HEK293 (cell line): Measurements from ENCODE around the gene TTC22.

ENCODE experiments used
- CTCF ChIA-PET: fragments of 350-600 bp; formaldehyde crosslinking; extraction: SDS; loops from one replicate; lab custom pipeline; 2021; ENCODE audit warnings: antibody characterized with exemption; lab: Yijun Ruan, JAX
- POLR2A ChIA-PET: fragments of 300-600 bp; formaldehyde crosslinking; extraction: SDS; loops from one replicate; lab custom pipeline; 2020; ENCODE audit warnings: antibody characterized with exemption, inconsistent platforms; lab: Yijun Ruan, JAX
- H3K27ac ChIP-seq: fragments of 200-500 bp; sonication (Bioruptor generic); 2 replicates; pipeline ENCODE4 v1.5.1; 2014; ENCODE audit warnings: low read depth, low read length, control low read depth, inconsistent platforms; ENCODE audit errors: extremely low read depth
- H3K36me3 ChIP-seq, 2 experiments: fragments of 200-500 bp in 1 of 2; sonication (Bioruptor generic) in 1 of 2; 1 replicate in 1 of 2; 2 replicates in 1 of 2; pipeline ENCODE4 v1.5.1; 2014 to 2017; ENCODE audit warnings: inconsistent platforms in 2 of 2, low read length in 2 of 2; ENCODE audit not compliant: control insufficient read depth in 2 of 2, insufficient read depth in 1 of 2
- H3K4me1 ChIP-seq: fragments of 200-500 bp; sonication (Bioruptor generic); 2 replicates; pipeline ENCODE4 v1.5.1; 2014; ENCODE audit warnings: mild to moderate bottlenecking, low read length, inconsistent platforms; ENCODE audit not compliant: control insufficient read depth, insufficient read depth
- H3K4me3 ChIP-seq: 2 replicates; pipeline ENCODE4 v1.5.1; 2011; ENCODE audit warnings: low read depth, mild to moderate bottlenecking, control low read depth, low read length, moderate library complexity
- H3K9me3 ChIP-seq: fragments of 200-500 bp; sonication (Bioruptor generic); 2 replicates; pipeline ENCODE4 v1.5.1; 2014; ENCODE audit warnings: low read depth, low read length, inconsistent platforms; ENCODE audit not compliant: control insufficient read depth, insufficient read depth
- GLI2 ChIP-seq: fragments of 450-650 bp; formaldehyde crosslinking; IDR thresholded peaks from 2 replicates; pipeline ENCODE4; 2017; ENCODE audit warnings: missing biosample characterization, missing genetic modification characterization, low read depth, borderline replicate concordance
- HOXA7 ChIP-seq: sonication (generic); formaldehyde crosslinking; IDR thresholded peaks from 2 replicates; pipeline ENCODE4 v1.8.1; 2022; ENCODE audit warnings: missing genetic modification reagents, borderline replicate concordance
- IKZF3 ChIP-seq: fragments of 450-650 bp; IDR thresholded peaks from 2 replicates; pipeline ENCODE4 v1.5.0; 2018; ENCODE audit warnings: missing biosample characterization, mild to moderate bottlenecking, missing genetic modification characterization, moderate library complexity
- KLF16 ChIP-seq: fragments of 450-650 bp; formaldehyde crosslinking; IDR thresholded peaks from 2 replicates; pipeline ENCODE4 v1.5.1; 2017; ENCODE audit warnings: missing biosample characterization, missing genetic modification characterization
- MZF1 ChIP-seq: fragments of 450-650 bp; formaldehyde crosslinking; IDR thresholded peaks from 2 replicates; pipeline ENCODE4 v1.5.1; 2017; ENCODE audit warnings: missing biosample characterization, missing genetic modification characterization, borderline replicate concordance
- PRDM1 ChIP-seq: fragments of 450-650 bp; formaldehyde crosslinking; IDR thresholded peaks from 2 replicates; pipeline ENCODE4; 2016; ENCODE audit warnings: missing biosample characterization, missing genetic modification characterization
- SP3 ChIP-seq: fragments of 450-650 bp; formaldehyde crosslinking; IDR thresholded peaks from 2 replicates; pipeline ENCODE4 v1.5.1; 2016; ENCODE audit warnings: missing biosample characterization, missing genetic modification characterization
- TRIM28 ChIP-seq: IDR thresholded peaks from 2 replicates; pipeline ENCODE4 v1.6.1; 2011; ENCODE audit warnings: low read length, control low read depth, borderline replicate concordance
- YY1 ChIP-seq: fragments of 450-650 bp; formaldehyde crosslinking; IDR thresholded peaks from 2 replicates; pipeline ENCODE4 v1.5.1; 2018; ENCODE audit warnings: missing biosample characterization, missing genetic modification characterization
- ZBTB48 ChIP-seq: fragments of 450-650 bp; formaldehyde crosslinking; IDR thresholded peaks from 2 replicates; pipeline ENCODE4 v1.5.1; 2016; ENCODE audit warnings: missing biosample characterization, missing genetic modification characterization
- ZFP3 ChIP-seq: fragments of 450-650 bp; formaldehyde crosslinking; IDR thresholded peaks from 2 replicates; pipeline ENCODE4 v1.5.1; 2016; ENCODE audit warnings: low read depth, missing biosample characterization, missing genetic modification characterization
- ZNF121 ChIP-seq: fragments of 450-650 bp; formaldehyde crosslinking; IDR thresholded peaks from 2 replicates; pipeline ENCODE4 v1.5.1; 2016; ENCODE audit warnings: missing biosample characterization, missing genetic modification characterization
- ZNF138 ChIP-seq: fragments of 450-650 bp; formaldehyde crosslinking; IDR thresholded peaks from 2 replicates; pipeline ENCODE4 v1.5.1; 2016; ENCODE audit warnings: missing biosample characterization, missing genetic modification characterization, borderline replicate concordance
- ZNF266 ChIP-seq: fragments of 450-650 bp; formaldehyde crosslinking; IDR thresholded peaks from 2 replicates; pipeline ENCODE4 v1.5.1; 2016; ENCODE audit warnings: missing biosample characterization, missing genetic modification characterization, low read depth
- ZNF324 ChIP-seq: fragments of 450-650 bp; formaldehyde crosslinking; IDR thresholded peaks from 2 replicates; pipeline ENCODE4 v1.5.1; 2016; ENCODE audit warnings: missing biosample characterization, missing genetic modification characterization
- ZNF394 ChIP-seq: fragments of 450-650 bp; formaldehyde crosslinking; IDR thresholded peaks from 2 replicates; pipeline ENCODE4 v1.5.1; 2016; ENCODE audit warnings: missing biosample characterization, missing genetic modification characterization, mild to moderate bottlenecking, moderate library complexity, borderline replicate concordance
- ZNF416 ChIP-seq: fragments of 450-650 bp; formaldehyde crosslinking; IDR thresholded peaks from 2 replicates; pipeline ENCODE4 v1.5.1; 2016; ENCODE audit warnings: missing biosample characterization, missing genetic modification characterization
- ZNF501 ChIP-seq: fragments of 450-650 bp; formaldehyde crosslinking; IDR thresholded peaks from 2 replicates; pipeline ENCODE4 v1.5.1; 2016; ENCODE audit warnings: missing biosample characterization, missing genetic modification characterization
- ZNF510 ChIP-seq: fragments of 450-650 bp; formaldehyde crosslinking; IDR thresholded peaks from 2 replicates; pipeline ENCODE4 v1.5.1; 2018; ENCODE audit warnings: mild to moderate bottlenecking, missing genetic modification characterization, missing biosample characterization; ENCODE audit not compliant: insufficient replicate concordance
- ZNF623 ChIP-seq: fragments of 450-650 bp; formaldehyde crosslinking; IDR thresholded peaks from 2 replicates; pipeline ENCODE4 v1.5.1; 2016; ENCODE audit warnings: missing biosample characterization, missing genetic modification characterization
- ZNF670 ChIP-seq: fragments of 450-650 bp; formaldehyde crosslinking; IDR thresholded peaks from 2 replicates; pipeline ENCODE4 v1.5.1; 2016; ENCODE audit warnings: missing biosample characterization, missing genetic modification characterization, low read depth
- ZNF707 ChIP-seq: fragments of 450-650 bp; formaldehyde crosslinking; IDR thresholded peaks from 2 replicates; pipeline ENCODE4 v1.5.1; 2016; ENCODE audit warnings: missing biosample characterization, missing genetic modification characterization
- ZNF747 ChIP-seq: fragments of 450-650 bp; formaldehyde crosslinking; IDR thresholded peaks from 2 replicates; pipeline ENCODE4 v1.5.1; 2016; ENCODE audit warnings: missing biosample characterization, missing genetic modification characterization
- ZNF830 ChIP-seq: fragments of 450-650 bp; IDR thresholded peaks from 2 replicates; pipeline ENCODE4 v1.5.0; 2018; ENCODE audit warnings: missing biosample characterization, missing genetic modification characterization, low read depth, mild to moderate bottlenecking, moderate library complexity
- TF ChIP-seq, protein P1 (sequence below): fragments of 450-650 bp; formaldehyde crosslinking; IDR thresholded peaks from 2 replicates; pipeline ENCODE4 v1.5.1; 2016; ENCODE audit warnings: missing biosample characterization, missing genetic modification characterization

TTC22 gene

DNA sequence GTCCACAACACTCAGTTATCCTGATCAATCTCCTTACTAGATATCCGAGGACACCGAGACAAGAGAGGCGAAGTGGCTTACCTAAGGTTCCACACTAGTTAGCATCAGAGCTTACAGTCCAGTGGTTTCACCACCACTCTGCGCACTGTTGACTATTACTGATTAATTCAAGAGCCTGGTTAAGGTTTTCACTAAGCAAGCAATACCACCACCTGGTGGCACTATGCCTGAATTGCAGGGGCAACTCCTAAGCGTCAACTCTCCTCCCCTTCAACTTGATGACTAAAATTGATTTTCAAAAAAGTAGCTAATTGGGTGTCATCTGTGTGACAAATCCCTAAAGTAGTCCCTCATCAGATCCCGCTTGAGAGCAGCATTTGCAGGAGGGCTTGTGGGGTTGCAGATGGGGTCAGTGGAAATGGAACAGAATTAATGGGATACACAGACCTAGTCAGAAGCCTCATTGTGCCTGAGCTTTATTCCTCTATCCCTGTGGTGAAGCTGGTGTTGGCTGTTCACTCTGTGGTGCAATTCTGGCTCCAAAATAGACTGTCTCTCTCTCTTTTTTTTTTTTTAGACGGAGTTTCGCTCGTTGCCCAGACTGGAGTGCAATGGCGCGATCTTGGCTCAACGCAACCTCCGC lies 9.1 kb downstream of the TTC22 start (continued):
- TF ChIP-seq TRIM28 (peak; percentile 21; the same call in 1 of the 2 replicates), SP3 (no peak), ZBTB48 (no peak), ZNF138 (tag by site-specific recombination) (no peak), ZNF394 (tag by site-specific recombination) (no peak)

DNA sequence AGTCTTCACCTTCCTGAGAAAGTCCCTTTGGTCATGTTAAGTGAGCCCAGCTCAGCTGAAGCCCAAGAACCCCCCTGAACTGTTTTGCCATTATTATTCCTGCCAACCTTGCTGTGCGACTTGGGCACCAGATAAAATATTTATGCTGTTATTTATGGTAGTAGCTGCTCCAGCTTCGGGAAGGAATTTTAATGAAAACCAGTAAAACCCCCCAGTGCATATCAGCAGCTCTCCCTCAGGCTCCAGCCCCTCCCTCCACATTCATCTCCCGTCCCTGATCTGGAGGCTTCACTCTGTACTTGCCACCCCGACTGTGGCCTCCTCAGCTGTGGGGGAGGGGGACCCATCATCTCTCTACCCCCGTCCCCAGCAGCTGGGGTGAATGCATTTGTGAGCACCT lies 12.7 kb downstream of the TTC22 start:
- ChIA-PET CTCF (interaction anchor here (0.7 kb wide), 1 partner anchor 21 kb away, joined by 3 read pairs; no protein-coding TSS in a partner anchor), POLR2A (no interaction called here)
- H3K36me3 ChIP-seq, result no peaks in the 10 kb centered on the region
- no peaks in the 10 kb centered on the region for H3K9me3 ChIP-seq
- TF ChIP-seq, protein P1, sequence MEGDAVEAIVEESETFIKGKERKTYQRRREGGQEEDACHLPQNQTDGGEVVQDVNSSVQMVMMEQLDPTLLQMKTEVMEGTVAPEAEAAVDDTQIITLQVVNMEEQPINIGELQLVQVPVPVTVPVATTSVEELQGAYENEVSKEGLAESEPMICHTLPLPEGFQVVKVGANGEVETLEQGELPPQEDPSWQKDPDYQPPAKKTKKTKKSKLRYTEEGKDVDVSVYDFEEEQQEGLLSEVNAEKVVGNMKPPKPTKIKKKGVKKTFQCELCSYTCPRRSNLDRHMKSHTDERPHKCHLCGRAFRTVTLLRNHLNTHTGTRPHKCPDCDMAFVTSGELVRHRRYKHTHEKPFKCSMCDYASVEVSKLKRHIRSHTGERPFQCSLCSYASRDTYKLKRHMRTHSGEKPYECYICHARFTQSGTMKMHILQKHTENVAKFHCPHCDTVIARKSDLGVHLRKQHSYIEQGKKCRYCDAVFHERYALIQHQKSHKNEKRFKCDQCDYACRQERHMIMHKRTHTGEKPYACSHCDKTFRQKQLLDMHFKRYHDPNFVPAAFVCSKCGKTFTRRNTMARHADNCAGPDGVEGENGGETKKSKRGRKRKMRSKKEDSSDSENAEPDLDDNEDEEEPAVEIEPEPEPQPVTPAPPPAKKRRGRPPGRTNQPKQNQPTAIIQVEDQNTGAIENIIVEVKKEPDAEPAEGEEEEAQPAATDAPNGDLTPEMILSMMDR (tag by site-specific recombination), result no peak
- no peak for TF ChIP-seq ZNF510
- TF ChIP-seq, all 188 proteins: peak for 0
- Histone ChIP-seq H3K27ac (no peak overlapping the region), H3K4me1 (no peaks in the 10 kb centered on the region), H3K4me3 (no peak overlapping the region)

DNA sequence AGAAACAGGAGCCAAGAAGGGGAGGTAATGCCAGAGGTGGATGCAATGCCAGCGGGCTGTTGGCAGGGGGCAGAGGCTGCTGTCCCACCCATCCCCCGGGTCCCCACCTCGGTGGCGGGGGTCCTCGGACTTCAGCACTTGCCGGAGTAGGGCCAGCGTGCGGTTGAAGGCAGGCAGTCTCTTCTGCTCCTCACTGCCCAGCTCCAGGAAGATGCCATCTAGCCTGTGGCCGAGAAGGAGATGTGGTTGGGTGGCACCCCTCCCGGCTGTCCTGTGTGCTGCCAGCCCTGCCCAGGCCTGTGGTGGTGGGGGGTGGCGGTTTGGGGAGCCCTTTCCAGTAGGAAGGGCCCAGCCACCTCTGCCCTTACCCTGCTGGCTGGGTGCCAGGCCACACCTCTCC lies 13.5 kb downstream of the TTC22 start:
- H3K4me3 ChIP-seq, result no peak overlapping the region
- CTCF ChIA-PET, result no interaction called here
- H3K9me3 ChIP-seq, result no peaks in the 10 kb centered on the region
- POLR2A ChIA-PET, result no interaction called here
- H3K36me3 ChIP-seq, result no peaks in the 10 kb centered on the region
- H3K27ac ChIP-seq, result no peak overlapping the region
- TF ChIP-seq GLI2 (tag by site-specific recombination) (no peak), ZFP3 (tag by site-specific recombination) (no peak), ZNF121 (tag by site-specific recombination) (no peak), ZNF324 (tag by site-specific recombination) (no peak), ZNF830 (tag by site-specific recombination) (no peak), ZNF416 (tag by site-specific recombination) (no peak), MZF1 (tag by site-specific recombination) (no peak), ZNF747 (tag by site-specific recombination) (no peak), ZNF707 (tag by site-specific recombination) (no peak), ZNF510 (no peak), SP3 (no peak), HOXA7 (CRISPR knock-in tag) (no peak), PRDM1 (tag by site-specific recombination) (no peak), ZNF266 (tag by site-specific recombination) (no peak), ZNF670 (tag by site-specific recombination) (no peak), ZNF501 (no peak), IKZF3 (tag by site-specific recombination) (no peak), KLF16 (tag by site-specific recombination) (no peak), YY1 (tag by site-specific recombination) (no peak), ZNF623 (tag by site-specific recombination) (no peak)
- H3K4me1 ChIP-seq, result no peaks in the 10 kb centered on the region
